Neural progenitor cell (in vitro differentiated cells): ENCODE results near the gene CNOT3. TPM values are rescaled to one million over a fixed set of nuclear protein-coding genes. Genes with fewer than 3 reads are reported as not detected.
"Not testable (repeated sequence)": the region's sequence is repeated elsewhere in the genome, so short reads cannot be mapped to it uniquely, and the experiment has no call there.

Source experiments
- DNase-seq: peaks from one replicate; pipeline ENCODE4 v3.0.0-alpha.2; 2016; ENCODE audit warnings: low spot score
- H2AFZ ChIP-seq: fragments of 200-600 bp; sonication (generic); replicated peaks from 2 replicates; pipeline ENCODE4 v1.6.1; 2016; ENCODE audit warnings: antibody characterized with exemption
- H3F3A ChIP-seq: fragments of 200-600 bp; sonication (generic); 2 replicates; pipeline ENCODE4 v1.6.1; 2016; ENCODE audit warnings: antibody characterized with exemption, low read depth
- H3K27ac ChIP-seq: fragments of 200-600 bp; sonication (generic); 2 replicates; pipeline ENCODE4 v1.5.1; 2016; ENCODE audit warnings: mild to moderate bottlenecking
- H3K27me3 ChIP-seq: fragments of 200-600 bp; sonication (generic); 2 replicates; pipeline ENCODE4 v1.6.1; 2016; ENCODE audit warnings: mild to moderate bottlenecking, moderate library complexity
- H3K36me3 ChIP-seq: fragments of 200-600 bp; sonication (generic); 2 replicates; pipeline ENCODE4 v1.5.1; 2016
- H3K4me1 ChIP-seq: fragments of 200-600 bp; sonication (generic); 2 replicates; pipeline ENCODE4 v1.6.1; 2016; ENCODE audit warnings: mixed run types
- H3K4me2 ChIP-seq: fragments of 200-600 bp; sonication (generic); 2 replicates; pipeline ENCODE4 v1.6.1; 2016
- H3K4me3 ChIP-seq: fragments of 200-600 bp; sonication (generic); 2 replicates; pipeline ENCODE4 v1.5.1; 2016
- H3K79me2 ChIP-seq: fragments of 200-600 bp; sonication (generic); 2 replicates; pipeline ENCODE4 v1.6.1; 2016; ENCODE audit warnings: low read depth
- H3K9ac ChIP-seq: fragments of 200-600 bp; sonication (generic); 2 replicates; pipeline ENCODE4 v1.6.1; 2016
- H3K9me3 ChIP-seq: fragments of 200-600 bp; sonication (generic); 2 replicates; pipeline ENCODE4 v1.5.1; 2016; ENCODE audit warnings: low read depth
- H4K20me1 ChIP-seq: fragments of 200-600 bp; sonication (generic); 2 replicates; pipeline ENCODE4 v1.6.1; 2016; ENCODE audit warnings: low read depth
- H3K27ac Mint-ChIP-seq: 3 replicates; pipeline ENCODE4 v1.8.0; 2021; ENCODE audit warnings: mixed read lengths
- H3K27me3 Mint-ChIP-seq: 2 replicates; pipeline ENCODE4 v1.8.0; 2022; ENCODE audit warnings: low read depth, mild to moderate bottlenecking, inconsistent platforms, moderate library complexity, mixed read lengths; ENCODE audit not compliant: insufficient read depth
- H3K36me3 Mint-ChIP-seq: 3 replicates; pipeline ENCODE4 v1.8.0; 2021; ENCODE audit warnings: mixed read lengths
- H3K4me1 Mint-ChIP-seq: 3 replicates; pipeline ENCODE4 v1.8.0; 2021; ENCODE audit warnings: mixed read lengths
- H3K4me3 Mint-ChIP-seq: 3 replicates; pipeline ENCODE4 v1.8.0; 2021; ENCODE audit warnings: mild to moderate bottlenecking, moderate library complexity, mixed read lengths
- H3K9me3 Mint-ChIP-seq: 3 replicates; pipeline ENCODE4 v1.8.0; 2020; ENCODE audit warnings: mixed read lengths
- CTCF ChIP-seq: fragments of 200-600 bp; sonication (generic); IDR thresholded peaks from 2 replicates; pipeline ENCODE4 v1.5.1; 2017; ENCODE audit warnings: antibody characterized with exemption, mild to moderate bottlenecking
- EZH2 ChIP-seq: fragments of 200-600 bp; sonication (generic); IDR thresholded peaks from 2 replicates; pipeline ENCODE4 v1.6.1; 2017; ENCODE audit warnings: antibody characterized with exemption, mild to moderate bottlenecking, moderate library complexity
- EZH2phosphoT487 ChIP-seq: fragments of 200-600 bp; sonication (generic); IDR thresholded peaks from 2 replicates; pipeline ENCODE4 v1.6.1; 2017; ENCODE audit warnings: antibody characterized with exemption
- total RNA-seq: library from RNA; depleted of rRNA; stranded (reverse); fragments of >200 nt; gene quantifications from 2 replicates; pipeline ENCODE4 v1.2.3, GENCODE V29; 2015; ENCODE audit warnings: low replicate concordance

Gene CNOT3
- total RNA-seq, 1 donor from 2014 or later: 29.4 TPM

GRCh38 chr19:54096617-54097106 is 40.9 kb upstream of the CNOT3 start:
- Histone ChIP-seq H3K27ac (no peak overlapping the region), H3K9me3 (no peaks in the 10 kb centered on the region), H3K9ac (no peak overlapping the region), H3K4me1 (no peaks in the 10 kb centered on the region), H3K36me3 (no peaks in the 10 kb centered on the region), H3F3A (peaks cover 3% of the 10 kb centered on the region), H3K4me3 (peak overlapping the region; percentile 40), H3K4me2 (peak overlapping the region; percentile 74), H4K20me1 (no peaks in the 10 kb centered on the region), H3K79me2 (no peaks in the 10 kb centered on the region), H3K27me3 (peaks cover 42% of the 10 kb centered on the region), H2AFZ (peak overlapping the region; percentile 78)
- TF ChIP-seq EZH2: no peak
- TF ChIP-seq CTCF: peak; percentile 20
- Mint-ChIP-seq H3K27ac (no peak overlapping the region), H3K4me1 (peaks cover 6% of the 10 kb centered on the region), H3K27me3 (peaks cover 15% of the 10 kb centered on the region), H3K36me3 (no peaks in the 10 kb centered on the region), H3K9me3 (peaks cover 2% of the 10 kb centered on the region), H3K4me3 (peak overlapping the region; percentile 25)
- DNase-seq: peak; percentile 23

GRCh38 chr19:54099190-54099902 is 38.2 kb upstream of the CNOT3 start:
- Histone ChIP-seq H3K9ac (no peak overlapping the region), H3K4me1 (no peaks in the 10 kb centered on the region), H2AFZ (no peak overlapping the region), H3K27ac (no peak overlapping the region), H4K20me1 (no peaks in the 10 kb centered on the region), H3K27me3 (peaks cover 37% of the 10 kb centered on the region), H3K4me2 (no peak overlapping the region), H3K9me3 (no peaks in the 10 kb centered on the region), H3K79me2 (peaks cover 16% of the 10 kb centered on the region), H3K36me3 (no peaks in the 10 kb centered on the region), H3F3A (peaks cover 7% of the 10 kb centered on the region), H3K4me3 (no peak overlapping the region)
- H3K4me1 Mint-ChIP-seq: peaks cover 13% of the 10 kb centered on the region
- H3K36me3 Mint-ChIP-seq: no peaks in the 10 kb centered on the region
- no peaks in the 10 kb centered on the region for H3K9me3 Mint-ChIP-seq
- peaks cover 11% of the 10 kb centered on the region for H3K27me3 Mint-ChIP-seq
- TF ChIP-seq EZH2phosphoT487 (no peak), EZH2 (no peak), CTCF (no peak)
- no peak overlapping the region for H3K27ac Mint-ChIP-seq
- DNase-seq: no peak
- H3K4me3 Mint-ChIP-seq: no peak overlapping the region

- H3K4me1 ChIP-seq, H3K4me3 ChIP-seq, H3K9ac ChIP-seq, H3K4me2 ChIP-seq, H3F3A ChIP-seq, H3K9me3 ChIP-seq, H3K36me3 ChIP-seq, H2AFZ ChIP-seq, H3K4me3 Mint-ChIP-seq, H3K27ac ChIP-seq, H4K20me1 ChIP-seq, DNase-seq, H3K36me3 Mint-ChIP-seq, H3K9me3 Mint-ChIP-seq, H3K27ac Mint-ChIP-seq: not testable (repeated sequence)
- H3K4me1 Mint-ChIP-seq: peaks cover 14% of the 10 kb centered on the region
- H3K27me3 Mint-ChIP-seq: peaks cover 11% of the 10 kb centered on the region
- H3K79me2 ChIP-seq: peaks cover 21% of the 10 kb centered on the region
- peaks cover 32% of the 10 kb centered on the region for H3K27me3 ChIP-seq
Measured at GRCh38 chr19:54099903-54100255, 37.7 kb upstream of the CNOT3 start.

- H3K4me2 ChIP-seq: no peak within 1 kb of the TSS
- H3K9me3 Mint-ChIP-seq: no peaks in the 10 kb centered on the region
- no peak for DNase-seq
- peaks cover 11% of the 10 kb centered on the region for H3K27me3 Mint-ChIP-seq
- no peaks in the 10 kb centered on the region for H4K20me1 ChIP-seq
- no peaks in the 10 kb centered on the region for H3K4me1 ChIP-seq
- TF ChIP-seq EZH2phosphoT487: no peak
- H3K9me3 ChIP-seq: no peaks in the 10 kb centered on the region
- H3K4me1 Mint-ChIP-seq: peaks cover 16% of the 10 kb centered on the region
- no peaks in the 10 kb centered on the region for H3K36me3 ChIP-seq
- H3K27ac ChIP-seq: no peak within 1 kb of the TSS
- H3K9ac ChIP-seq: no peak within 1 kb of the TSS
- peaks cover 7% of the 10 kb centered on the region for H3F3A ChIP-seq
- peaks cover 2% of the 10 kb centered on the region for H3K36me3 Mint-ChIP-seq
- no peak within 1 kb of the TSS for H3K4me3 ChIP-seq
- peak within 1 kb of the TSS; percentile 98 for H3K4me3 Mint-ChIP-seq
- H3K27ac Mint-ChIP-seq: no peak within 1 kb of the TSS
- peaks cover 23% of the 10 kb centered on the region for H3K79me2 ChIP-seq
- H3K27me3 ChIP-seq: peaks cover 25% of the 10 kb centered on the region
- no peak within 1 kb of the TSS for H2AFZ ChIP-seq
Measured at GRCh38 chr19:54100561-54100960, 37.0 kb upstream of the CNOT3 start, which contains the start of gene OSCAR. OSCAR (minus strand) TSS chr19:54100803; CDS start chr19:54100792, 11 bp downstream.
